ENCODE measurements around the gene ELF3. TPM values are rescaled to one million over a fixed set of nuclear protein-coding genes. Genes with fewer than 3 reads are reported as not detected.

Gene ELF3
- total RNA-seq, 4 donors from 2014 or later = 0.54 to 30.6 (median 0.74) TPM

DNA sequence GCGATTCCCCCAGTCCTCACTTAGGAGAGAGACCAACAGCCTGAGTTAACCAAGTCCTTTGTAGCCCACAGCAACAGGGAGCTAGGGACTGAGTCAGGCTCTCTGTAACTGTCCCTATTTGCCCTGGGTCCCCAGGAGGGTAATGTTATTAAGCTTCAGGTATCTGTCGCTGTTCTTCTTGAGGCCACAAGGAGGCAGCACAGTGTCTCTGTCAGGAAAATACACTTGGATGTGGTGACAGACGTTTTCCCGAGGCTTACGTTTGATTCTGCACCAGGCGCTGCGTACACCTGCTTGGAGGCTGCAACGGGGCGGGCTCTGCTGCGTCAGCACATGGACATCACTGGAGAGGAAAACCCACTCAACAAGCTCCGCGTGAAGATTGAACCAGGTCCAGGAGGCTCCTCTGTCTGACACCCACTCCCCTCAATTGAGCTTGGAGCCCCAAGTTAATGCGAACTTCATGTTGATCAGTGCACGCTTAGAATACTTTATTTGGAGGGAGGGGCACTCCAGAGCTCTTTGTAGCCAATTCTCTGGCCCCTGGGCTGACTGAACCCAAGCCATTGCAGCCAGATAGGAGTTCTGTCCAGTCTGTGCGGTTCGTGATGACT, 10.7 kb upstream of the ELF3 start:
- H3K4me3 ChIP-seq = no peak overlapping the region
- H3K36me3 ChIP-seq = peaks cover 0 to 99% of the 10 kb centered on the region in 2 donors
- no peak overlapping the region for H3K27ac ChIP-seq
- no peaks in the 10 kb centered on the region for H3K4me1 ChIP-seq
- TF ChIP-seq, protein P1, sequence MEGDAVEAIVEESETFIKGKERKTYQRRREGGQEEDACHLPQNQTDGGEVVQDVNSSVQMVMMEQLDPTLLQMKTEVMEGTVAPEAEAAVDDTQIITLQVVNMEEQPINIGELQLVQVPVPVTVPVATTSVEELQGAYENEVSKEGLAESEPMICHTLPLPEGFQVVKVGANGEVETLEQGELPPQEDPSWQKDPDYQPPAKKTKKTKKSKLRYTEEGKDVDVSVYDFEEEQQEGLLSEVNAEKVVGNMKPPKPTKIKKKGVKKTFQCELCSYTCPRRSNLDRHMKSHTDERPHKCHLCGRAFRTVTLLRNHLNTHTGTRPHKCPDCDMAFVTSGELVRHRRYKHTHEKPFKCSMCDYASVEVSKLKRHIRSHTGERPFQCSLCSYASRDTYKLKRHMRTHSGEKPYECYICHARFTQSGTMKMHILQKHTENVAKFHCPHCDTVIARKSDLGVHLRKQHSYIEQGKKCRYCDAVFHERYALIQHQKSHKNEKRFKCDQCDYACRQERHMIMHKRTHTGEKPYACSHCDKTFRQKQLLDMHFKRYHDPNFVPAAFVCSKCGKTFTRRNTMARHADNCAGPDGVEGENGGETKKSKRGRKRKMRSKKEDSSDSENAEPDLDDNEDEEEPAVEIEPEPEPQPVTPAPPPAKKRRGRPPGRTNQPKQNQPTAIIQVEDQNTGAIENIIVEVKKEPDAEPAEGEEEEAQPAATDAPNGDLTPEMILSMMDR (IDR thresholded peaks at IDR 0.05) = peak in 3 of 4 experiments; percentile 45 to 68 (median 52)
- no peak for TF ChIP-seq EP300 (IDR thresholded peaks at IDR 0.05)
- no peak for ATAC-seq
- no peaks in the 10 kb centered on the region for H3K27me3 ChIP-seq
- 78 to 89% methylated on average over 3 to 6 of the region's 16 CpGs for WGBS, 2 donors (ENCODE audit: low coverage in 1 of 2)
- no peaks in the 10 kb centered on the region for H3K9me3 ChIP-seq

DNA sequence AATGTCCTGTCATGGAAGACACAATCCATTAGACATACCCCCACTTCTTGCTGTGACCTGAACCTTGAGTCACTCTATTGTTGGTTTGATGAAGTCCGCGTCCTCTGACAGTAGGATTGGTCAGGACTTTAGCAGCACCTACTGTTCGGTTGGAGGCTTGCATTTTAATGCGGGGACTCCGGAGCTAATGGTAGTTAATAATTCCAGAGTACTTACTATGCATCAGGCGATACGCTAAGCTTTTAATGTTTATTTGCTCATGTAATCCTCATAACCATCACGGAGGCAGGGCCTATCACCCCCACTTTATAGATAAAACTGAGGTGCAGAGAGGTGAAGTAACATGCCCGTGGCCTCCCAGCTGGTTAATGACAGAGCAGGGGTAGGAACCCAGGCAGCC, 7.9 kb upstream of the ELF3 start:
- no CpG with 5 or more reads among the region's 9 CpGs for WGBS, 2 donors (ENCODE audit: low coverage in 1 of 2)
- Histone ChIP-seq H3K9me3 (no peaks in the 10 kb centered on the region), H3K27me3 (no peaks in the 10 kb centered on the region), H3K4me3 (no peak overlapping the region), H3K27ac (no peak overlapping the region), H3K4me1 (no peaks in the 10 kb centered on the region), H3K36me3 (peaks cover 0 to 99% of the 10 kb centered on the region in 2 donors)
- TF ChIP-seq POLR2AphosphoS5 (IDR thresholded peaks at IDR 0.05) (no peak), EP300 (IDR thresholded peaks at IDR 0.05) (no peak), POLR2A (IDR thresholded peaks at IDR 0.05) (no peak)
- TF ChIP-seq, protein P1 (IDR thresholded peaks at IDR 0.05) = no peak
- no peak for ATAC-seq

DNA sequence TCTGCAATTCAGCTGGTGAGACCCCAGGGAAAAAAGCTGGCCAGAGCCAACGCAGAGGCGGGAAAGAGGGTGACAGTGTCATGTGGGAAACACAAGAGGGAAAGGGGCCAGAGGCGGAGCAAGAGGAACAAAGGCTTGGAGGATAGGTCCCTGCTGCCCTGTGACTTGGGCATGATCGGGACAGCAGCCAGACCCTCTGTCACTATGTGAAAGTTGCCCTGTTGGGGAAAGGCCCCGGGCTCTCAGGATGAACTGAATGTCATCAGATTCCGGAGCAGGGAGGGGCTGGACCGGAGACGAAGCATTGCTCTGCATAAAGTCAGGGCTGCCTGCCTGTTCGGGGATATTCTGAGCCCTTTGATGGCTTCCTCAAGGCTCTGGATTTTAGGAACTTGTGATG, 5.7 kb upstream of the ELF3 start:
- H3K9me3 ChIP-seq = no peaks in the 10 kb centered on the region
- H3K36me3 ChIP-seq = peaks cover 0 to 84% of the 10 kb centered on the region in 2 donors
- WGBS, 2 donors (ENCODE audit: low coverage in 1 of 2) = 70% methylated on average over 2 to 7 of the region's 9 CpGs
- TF ChIP-seq POLR2A (IDR thresholded peaks at IDR 0.05) = no peak
- TF ChIP-seq, protein P1 (IDR thresholded peaks at IDR 0.05) = no peak
- no peak for TF ChIP-seq POLR2AphosphoS5 (IDR thresholded peaks at IDR 0.05)
- no peak for TF ChIP-seq EP300 (IDR thresholded peaks at IDR 0.05)
- peaks cover 0 to 4% (median 0%) of the 10 kb centered on the region in 3 donors for H3K4me1 ChIP-seq
- H3K27ac ChIP-seq = no peak overlapping the region
- no peak overlapping the region for H3K4me3 ChIP-seq
- no peaks in the 10 kb centered on the region for H3K27me3 ChIP-seq
- no peak for ATAC-seq

DNA sequence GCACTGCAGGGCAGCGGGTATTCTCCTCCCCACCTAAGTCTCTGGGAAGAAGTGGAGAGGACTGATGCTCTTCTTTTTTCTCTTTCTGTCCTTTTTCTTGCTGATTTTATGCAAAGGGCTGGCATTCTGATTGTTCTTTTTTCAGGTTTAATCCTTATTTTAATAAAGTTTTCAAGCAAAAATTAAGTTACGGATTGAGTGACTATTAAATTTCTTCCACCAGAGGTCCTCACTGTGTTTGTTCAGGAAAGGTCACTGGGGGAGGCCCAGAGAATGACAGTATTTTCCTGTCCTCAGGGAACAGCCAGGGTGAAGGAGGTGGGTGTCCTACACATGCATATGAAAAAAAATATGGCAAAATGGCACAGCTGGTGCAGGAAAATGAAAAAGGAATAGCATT, 4.4 kb upstream of the ELF3 start:
- no peak for TF ChIP-seq EP300 (IDR thresholded peaks at IDR 0.05)
- TF ChIP-seq, protein P1 (IDR thresholded peaks at IDR 0.05) = peak in 3 of 4 experiments; percentile 39 to 56 (median 41)
- peaks cover 0 to 72% of the 10 kb centered on the region in 2 donors for H3K36me3 ChIP-seq

DNA sequence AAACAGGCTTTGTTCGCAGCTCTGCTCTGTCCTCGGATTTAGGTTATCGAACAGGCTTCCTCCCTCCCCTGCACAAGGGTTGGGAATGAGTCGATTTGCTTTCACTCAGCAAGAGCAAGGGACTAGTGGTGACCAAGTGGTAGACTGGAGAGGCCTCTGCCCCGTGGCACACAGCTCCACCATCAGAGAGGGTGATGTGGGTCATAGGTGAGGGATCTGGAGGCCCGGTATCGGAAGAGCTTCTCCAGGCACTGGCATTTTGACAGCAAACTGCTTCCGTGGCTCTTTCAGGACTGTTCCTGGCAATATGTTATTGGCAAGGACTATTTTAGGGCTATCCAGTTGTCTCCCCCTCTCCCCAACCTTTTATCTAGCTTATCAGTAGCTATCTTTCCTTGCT, 3.1 kb upstream of the ELF3 start:
- TF ChIP-seq POLR2A (IDR thresholded peaks at IDR 0.05) = no peak
- H3K9me3 ChIP-seq = no peaks in the 10 kb centered on the region
- H3K27ac ChIP-seq = no peak overlapping the region
- peaks cover 0 to 58% of the 10 kb centered on the region in 2 donors for H3K36me3 ChIP-seq
- no peaks in the 10 kb centered on the region for H3K27me3 ChIP-seq
- H3K4me3 ChIP-seq = no peak overlapping the region
- ATAC-seq = no peak
- WGBS, 2 donors (ENCODE audit: low coverage in 1 of 2) = 65 to 95% methylated on average over 3 to 8 of the region's 8 CpGs
- H3K4me1 ChIP-seq = peaks cover 0 to 6% (median 0%) of the 10 kb centered on the region in 3 donors

More for the DNA sequence above, 4.4 kb upstream of the ELF3 start:
- Histone ChIP-seq H3K27me3 (no peaks in the 10 kb centered on the region), H3K9me3 (no peaks in the 10 kb centered on the region), H3K4me1 (peaks cover 0 to 6% (median 0%) of the 10 kb centered on the region in 3 donors), H3K27ac (no peak overlapping the region), H3K4me3 (no peak overlapping the region)
- 56 to 61% methylated on average over 2 of the region's 2 CpGs for WGBS, 2 donors (ENCODE audit: low coverage in 1 of 2)
- no peak for ATAC-seq
